K562 (cell line): ENCODE results near the gene TENM4. TPM values are rescaled to one million over a fixed set of nuclear protein-coding genes. Genes with fewer than 3 reads are reported as not detected.

Source experiments
- ATAC-seq: fragments of 200-7000 bp; cut with Tn5 transposase; 3 replicates; pipeline ENCODE4 v1.9.1; 2020; ENCODE audit warnings: moderate library complexity
- BruUV-seq: library from RNA; stranded (reverse); fragments of 400-500 nt; replicated peaks from 2 replicates; lab custom pipeline; 2021; lab: Mats Ljungman, UMichigan
- CTCF ChIA-PET: fragments of 300-600 bp; formaldehyde crosslinking; extraction: SDS; loops from one replicate; lab custom pipeline; 2021; ENCODE audit warnings: low intra/inter-chr PET ratio; lab: Yijun Ruan, JAX
- POLR2A ChIA-PET: fragments of 300-600, 350-650 bp; sonication (Branson Sonifier 250); formaldehyde crosslinking; extraction: SDS; loops from one replicate; lab custom pipeline; 2021; ENCODE audit warnings: antibody characterized with exemption, inconsistent platforms; lab: Yijun Ruan, JAX
- DNase-seq, 4 experiments: peaks; one replicate each; pipeline versions ENCODE4 v3.0.0 to v3.0.0-alpha.2; 2011 to 2018; ENCODE audit warnings: low spot score in 3 of 4, mixed read lengths in 3 of 4; ENCODE audit errors: extremely low read depth in 1 of 4
- FAIRE-seq: peaks from 2 replicates; lab custom pipeline; 2011; peaks lifted over from hg19 to GRCh38; lab: Jason Lieb, UNC
- H2AFZ ChIP-seq: 2 replicates; pipeline ENCODE4 v1.6.0; 2011; ENCODE audit warnings: low read depth, low read length, control low read depth, inconsistent platforms
- H3K27ac ChIP-seq: fragments of 200-600 bp; 3 replicates; pipeline ENCODE4 v1.8.0; 2011; ENCODE audit warnings: low read depth, mild to moderate bottlenecking, control low read depth, inconsistent platforms, low read length, moderate library complexity, mixed read lengths; ENCODE audit errors: extremely low read depth
- H3K27me3 ChIP-seq, 2 experiments: fragments of 300-600 bp in 1 of 2; 2 replicates in 1 of 2; 3 replicates in 1 of 2; pipeline versions ENCODE4 v1.6.0 to v1.8.0; 2011; ENCODE audit warnings: inconsistent platforms in 2 of 2, low read length in 2 of 2, mild to moderate bottlenecking in 1 of 2, mixed read lengths in 1 of 2, moderate library complexity in 1 of 2; ENCODE audit not compliant: control insufficient read depth in 2 of 2, insufficient read depth in 2 of 2
- H3K36me3 ChIP-seq: fragments of 300-600 bp; 3 replicates; pipeline ENCODE4 v1.8.0; 2011; ENCODE audit warnings: mild to moderate bottlenecking, low read length, inconsistent platforms; ENCODE audit not compliant: control insufficient read depth, insufficient read depth
- H3K4me1 ChIP-seq, 2 experiments: fragments of 200-600 bp in 1 of 2; replicated peaks in 1 of 2; 2 replicates in 1 of 2; 3 replicates in 1 of 2; pipeline versions ENCODE4 v1.5.1 to v1.8.0; 2011; ENCODE audit warnings: inconsistent platforms in 2 of 2, low read length in 2 of 2, mild to moderate bottlenecking in 1 of 2, mixed read lengths in 1 of 2, moderate library complexity in 1 of 2; ENCODE audit not compliant: control insufficient read depth in 2 of 2, insufficient read depth in 2 of 2
- H3K4me2 ChIP-seq: 2 replicates; pipeline ENCODE4 v1.6.1; 2011; ENCODE audit warnings: low read length, control low read depth, inconsistent platforms, mixed read lengths; ENCODE audit not compliant: insufficient read depth
- H3K4me3 ChIP-seq: fragments of 200-600 bp; sonication (generic), shearing (Covaris generic); 2 replicates; pipeline ENCODE4 v1.5.1; 2016; ENCODE audit warnings: control low read depth, inconsistent platforms
- H3K79me2 ChIP-seq: fragments of 200-600 bp; 3 replicates; pipeline ENCODE4 v1.8.0; 2011; ENCODE audit warnings: low read length, inconsistent platforms; ENCODE audit not compliant: control insufficient read depth, insufficient read depth
- H3K9ac ChIP-seq, 2 experiments: 2 replicates each; pipeline versions ENCODE4 v1.6.0 to v1.6.1; 2011; ENCODE audit warnings: low read depth in 2 of 2, low read length in 2 of 2, control low read depth in 1 of 2, inconsistent platforms in 1 of 2, mild to moderate bottlenecking in 1 of 2, mixed read lengths in 1 of 2; ENCODE audit not compliant: insufficient read depth in 1 of 2
- H3K9me1 ChIP-seq: one replicate; pipeline ENCODE4 v1.6.0; 2011; ENCODE audit warnings: inconsistent platforms, mild to moderate bottlenecking, low read length, moderate library complexity; ENCODE audit not compliant: control insufficient read depth, insufficient read depth
- H3K9me3 ChIP-seq: replicated peaks from 2 replicates; pipeline ENCODE4 v1.5.1; 2011; ENCODE audit warnings: low read depth, low read length, inconsistent platforms; ENCODE audit not compliant: control insufficient read depth, insufficient read depth
- H4K20me1 ChIP-seq: replicated peaks from 2 replicates; pipeline ENCODE4 v1.6.1; 2011; ENCODE audit warnings: low read length, inconsistent platforms, mixed read lengths; ENCODE audit not compliant: control insufficient read depth, insufficient read depth
- CBFB ChIP-seq: sonication (generic); formaldehyde crosslinking; IDR thresholded peaks from 2 replicates; pipeline ENCODE4 v1.4.0; 2020; ENCODE audit warnings: mild to moderate bottlenecking, missing genetic modification reagents
- CREB1 ChIP-seq, 2 experiments: sonication (generic) in 1 of 2; formaldehyde crosslinking in 1 of 2; IDR thresholded peaks; 2 replicates each; pipeline versions ENCODE4 v1.6.1 to v1.8.0; 2012 to 2022; ENCODE audit warnings: inconsistent platforms in 1 of 2, mild to moderate bottlenecking in 1 of 2, missing genetic modification reagents in 1 of 2, moderate library complexity in 1 of 2
- CXXC5 ChIP-seq: fragments of 250-450 bp; sonication (Bioruptor Pico); IDR thresholded peaks from 2 replicates; pipeline ENCODE4 v1.8.0; 2022; ENCODE audit warnings: inconsistent platforms, mild to moderate bottlenecking, moderate library complexity
- EHMT2 ChIP-seq: fragments of 450-650 bp; IDR thresholded peaks from 2 replicates; pipeline ENCODE4 v1.6.1; 2018; ENCODE audit warnings: antibody characterized with exemption
- MEF2A ChIP-seq: IDR thresholded peaks from 2 replicates; pipeline ENCODE4 v1.6.1; 2011; ENCODE audit warnings: low read depth, mild to moderate bottlenecking, low read length, moderate library complexity; ENCODE audit not compliant: control insufficient read depth
- NFIC ChIP-seq: fragments of 450-650 bp; IDR thresholded peaks from 2 replicates; pipeline ENCODE4 v1.6.1; 2017; ENCODE audit warnings: mild to moderate bottlenecking, inconsistent platforms
- PRMT5 ChIP-seq: sonication (generic); formaldehyde crosslinking; IDR thresholded peaks from 2 replicates; pipeline ENCODE4 v1.5.0; 2020; ENCODE audit warnings: missing genetic modification reagents
- PURB ChIP-seq: sonication (generic); formaldehyde crosslinking; IDR thresholded peaks from 2 replicates; pipeline ENCODE4 v1.9.0; 2021; ENCODE audit warnings: low read depth, mild to moderate bottlenecking, missing genetic modification reagents
- U2AF1 ChIP-seq: fragments of 200-400 bp; formaldehyde crosslinking; optimal IDR thresholded peaks from 2 replicates; pipeline ENCODE3; 2017; ENCODE audit warnings: mild to moderate bottlenecking, low read depth, low read length, moderate library complexity
- ZFP36 ChIP-seq: fragments of 150-350 bp; IDR thresholded peaks from 2 replicates; pipeline ENCODE4 v1.6.1; 2018; ENCODE audit warnings: low read length, low read depth; ENCODE audit not compliant: partially characterized antibody
- ZNF586 ChIP-seq: fragments of 450-650 bp; formaldehyde crosslinking; conservative IDR thresholded peaks from 2 replicates; pipeline ENCODE4 v1.4.0; 2020; ENCODE audit warnings: mild to moderate bottlenecking, moderate library complexity
- ZNF79 ChIP-seq: fragments of 250-450 bp; sonication (Bioruptor Pico); IDR thresholded peaks from 2 replicates; pipeline ENCODE4 v1.4.0; 2020; ENCODE audit warnings: low read depth, mild to moderate bottlenecking, moderate library complexity
- WGBS: fragments of 100-300 bp; shearing (Covaris generic); methylation state at CpG from one replicate; pipeline ENCODE4 v1.1.6; 2016; ENCODE audit warnings: low coverage, mixed read lengths; ENCODE audit not compliant: insufficient coverage; ENCODE audit errors: missing lambda C conversion rate; 5-methylcytosine and 5-hydroxymethylcytosine counted together
- in situ Hi-C: fragments of 300-500 bp; cut with MboI; formaldehyde crosslinking; loops from 4 replicates; pipeline ENCODE4 v1.15.0; 2018; ENCODE audit warnings: inconsistent platforms, mixed read lengths
- intact Hi-C: fragments of 100-400 bp; cut with micrococcal nuclease; formaldehyde crosslinking; loops from 2 replicates; pipeline ENCODE4 v1.14.2; 2022
- polyA plus RNA-seq, 8 experiments: library from polyadenylated mRNA; depleted of rRNA in 4 of 8; stranded (reverse) in 5 of 8; unstranded in 3 of 8; fragments of >200 nt; fragmentation: Nextera tagmentation in 2 of 8; fragmentation: Illumina TruSeq in 1 of 8; extraction: Ambion mirVana in 2 of 8; extraction: Trizol in 1 of 8; gene quantifications; 2 replicates each; pipeline versions ENCODE4 v1.2.1 to v1.2.3, GENCODE V29; 2011 to 2014; ENCODE audit warnings: inconsistent platforms in 1 of 8, missing spikeins in 1 of 8
- total RNA-seq, 7 experiments: library from RNA; depleted of rRNA in 6 of 7; stranded (reverse); fragments of >200 nt in 6 of 7; fragmentation: Illumina TruSeq in 2 of 7; extraction: Trizol in 2 of 7; gene quantifications; 2 replicates each; pipeline versions ENCODE4 v1.2.1 to v1.2.3, GENCODE V29; 2011 to 2021; ENCODE audit warnings: low replicate concordance in 1 of 7
- TF ChIP-seq, protein P1 (sequence below): fragments of 200-800 bp; sonication (Bioruptor generic); IDR thresholded peaks from 2 replicates; pipeline ENCODE4 v1.6.1; 2017; ENCODE audit warnings: missing genetic modification characterization, missing compliant biosample characterization

TENM4 gene
- total and polyA plus RNA-seq, 9 of the 15 experiments (the other 6 are each of a cell fraction or from before 2014, with no cell fraction given), result 0.16 TPM; not detected in 8

DNA sequence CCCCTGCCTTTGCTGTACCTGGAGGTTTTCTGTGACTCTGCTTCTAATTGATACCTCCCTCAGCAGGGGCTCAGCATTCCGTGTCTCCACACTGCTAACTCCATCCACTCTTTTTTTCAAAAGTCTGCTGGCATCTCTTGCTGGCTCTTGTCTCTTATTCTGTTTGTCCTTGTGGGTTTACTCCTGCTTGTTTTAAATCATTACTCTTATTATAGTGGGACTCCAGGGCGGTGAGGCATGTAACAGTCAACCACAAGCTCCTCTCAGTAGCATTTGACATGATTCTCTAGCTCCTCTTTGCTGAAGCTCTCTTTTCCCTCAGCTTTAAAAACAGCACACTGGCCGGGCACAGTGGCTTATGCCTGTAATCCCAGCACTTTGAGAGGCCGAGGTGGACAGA lies 605.9 kb downstream of the TENM4 start:
- intact Hi-C loops (loop anchor here (5.0 kb wide), 1 partner anchor 242 kb away; no protein-coding TSS in a partner anchor), in situ Hi-C loops (no loop called here)
- no peaks in the 10 kb centered on the region for H4K20me1 ChIP-seq
- ATAC-seq (no peak), DNase-seq (no peak), FAIRE-seq (no peak)
- H3K9me3 ChIP-seq, result no peaks in the 10 kb centered on the region
- POLR2A ChIA-PET, result interaction anchor here (1.1 kb wide), 1 partner anchor 9 kb away, joined by 3 read pairs; no protein-coding TSS in a partner anchor
- no peaks in the 10 kb centered on the region for H3K4me1 ChIP-seq
- no peak overlapping the region for H3K9ac ChIP-seq
- no peak overlapping the region for H3K4me2 ChIP-seq
- H3K36me3 ChIP-seq, result no peaks in the 10 kb centered on the region
- no peaks in the 10 kb centered on the region for H3K9me1 ChIP-seq
- H3K79me2 ChIP-seq, result no peaks in the 10 kb centered on the region
- H2AFZ ChIP-seq, result no peak overlapping the region
- TF ChIP-seq CREB1 (IDR thresholded peaks at IDR 0.05) (no peak), CREB1 (CRISPR knock-in tag; IDR thresholded peaks at IDR 0.05) (no peak), CBFB (CRISPR knock-in tag) (no peak), NFIC (no peak), U2AF1 (no peak), EHMT2 (no peak), ZNF79 (no peak), MEF2A (no peak), PRMT5 (no peak), ZFP36 (no peak), PURB (no peak), ZNF586 (CRISPR knock-in tag) (no peak), CXXC5 (CRISPR knock-in tag) (no peak)
- TF ChIP-seq, protein P1, sequence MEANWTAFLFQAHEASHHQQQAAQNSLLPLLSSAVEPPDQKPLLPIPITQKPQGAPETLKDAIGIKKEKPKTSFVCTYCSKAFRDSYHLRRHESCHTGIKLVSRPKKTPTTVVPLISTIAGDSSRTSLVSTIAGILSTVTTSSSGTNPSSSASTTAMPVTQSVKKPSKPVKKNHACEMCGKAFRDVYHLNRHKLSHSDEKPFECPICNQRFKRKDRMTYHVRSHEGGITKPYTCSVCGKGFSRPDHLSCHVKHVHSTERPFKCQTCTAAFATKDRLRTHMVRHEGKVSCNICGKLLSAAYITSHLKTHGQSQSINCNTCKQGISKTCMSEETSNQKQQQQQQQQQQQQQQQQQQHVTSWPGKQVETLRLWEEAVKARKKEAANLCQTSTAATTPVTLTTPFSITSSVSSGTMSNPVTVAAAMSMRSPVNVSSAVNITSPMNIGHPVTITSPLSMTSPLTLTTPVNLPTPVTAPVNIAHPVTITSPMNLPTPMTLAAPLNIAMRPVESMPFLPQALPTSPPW, result no peak
- CTCF ChIA-PET, result no interaction called here
- H3K27ac ChIP-seq, result no peak overlapping the region
- BruUV-seq, result no TSS peak
- no peak overlapping the region for H3K4me3 ChIP-seq
- H3K27me3 ChIP-seq, result peaks cover 0 to 7% of the 10 kb centered on the region in 2 experiments; a peak in 2 of 5 replicates
- WGBS, result 0% methylated on average over 4 of the region's 4 CpGs
